GM12892 (cell line): ENCODE measurements around the gene KIF7.

Experiments used
- DNase-seq: peaks from one replicate; pipeline ENCODE4 v3.0.0; 2011; ENCODE audit not compliant: insufficient read length
- FAIRE-seq: peaks from 2 replicates; lab custom pipeline; 2011; peaks lifted over from hg19 to GRCh38; lab: Jason Lieb, UNC
- POLR2A ChIP-seq: IDR thresholded peaks from 2 replicates; pipeline ENCODE4 v1.6.1; 2011; ENCODE audit warnings: low read depth, low read length, control low read depth
- POLR2AphosphoS5 ChIP-seq: IDR thresholded peaks from 2 replicates; pipeline ENCODE4 v1.6.1; 2011; ENCODE audit warnings: low read depth, low read length, control low read depth
- TAF1 ChIP-seq: IDR thresholded peaks from 2 replicates; pipeline ENCODE4 v1.6.1; 2011; ENCODE audit warnings: low read depth, mild to moderate bottlenecking, control low read depth, low read length, borderline replicate concordance

The KIF7 gene

GRCh38 chr15:89656116-89656815, 999 bp upstream of the KIF7 start:
- TF ChIP-seq TAF1 (no peak), POLR2AphosphoS5 (no peak), POLR2A (no peak)
- DNase-seq (no peak), FAIRE-seq (no peak)

- FAIRE-seq (no peak), DNase-seq (no peak)
- TF ChIP-seq TAF1 (no peak), POLR2A (no peak), POLR2AphosphoS5 (no peak)
Measured at GRCh38 chr15:89654301-89654761, 936 bp downstream of the KIF7 start.

DNA sequence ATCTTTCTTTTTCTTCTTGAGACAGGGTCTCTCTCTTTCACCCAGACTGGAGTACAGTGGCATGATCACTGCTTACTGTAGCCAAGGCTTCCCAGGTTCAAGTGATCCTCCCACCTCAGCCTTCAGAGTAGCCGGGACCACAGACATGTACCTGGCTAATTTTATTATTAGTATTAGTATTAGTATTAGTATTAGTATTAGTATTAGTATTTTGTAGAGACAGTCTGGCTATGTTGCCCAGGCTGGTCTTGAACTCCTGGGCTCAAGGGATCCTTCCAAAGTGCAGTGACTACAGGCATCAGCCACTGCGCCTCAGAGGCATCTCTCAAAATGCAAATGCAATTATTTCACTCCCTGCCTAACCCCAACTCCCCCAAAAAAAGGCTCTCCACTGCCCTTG, 1.7 kb downstream of the KIF7 start:
- DNase-seq (no peak), FAIRE-seq (no peak)
- no peak for TF ChIP-seq POLR2AphosphoS5
- no peak for TF ChIP-seq TAF1
- no peak for TF ChIP-seq POLR2A

DNA sequence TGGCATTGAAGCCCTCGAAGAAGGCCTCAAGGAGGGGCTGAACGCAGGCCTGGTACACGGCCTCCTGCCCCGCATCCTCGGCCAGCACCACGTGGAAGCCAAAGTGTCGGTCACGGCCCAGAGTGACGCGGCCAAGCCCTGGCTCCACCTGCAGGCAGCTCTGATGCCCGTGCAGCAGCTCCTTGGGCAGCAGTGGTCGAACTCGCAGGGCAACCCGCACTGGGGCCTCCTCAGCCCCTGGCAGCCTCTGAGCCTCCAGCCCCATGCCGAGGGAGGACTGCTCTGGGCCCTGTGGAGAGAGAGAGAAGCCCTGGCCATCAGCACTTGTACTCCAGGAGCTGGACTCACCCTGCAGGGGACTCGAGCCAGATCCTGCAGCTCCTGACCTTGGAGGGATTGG, 2.6 kb downstream of the KIF7 start:
- DNase-seq, result no peak
- no peak for FAIRE-seq
- TF ChIP-seq TAF1 (no peak), POLR2A (no peak), POLR2AphosphoS5 (no peak)

GRCh38 chr15:89652131-89652530, 3.1 kb downstream of the KIF7 start:
- DNase-seq (no peak), FAIRE-seq (no peak)
- TF ChIP-seq TAF1, result no peak

- FAIRE-seq, result no peak
- DNase-seq, result no peak
- no peak for TF ChIP-seq TAF1
- no peak for TF ChIP-seq POLR2AphosphoS5
- no peak for TF ChIP-seq POLR2A
Measured at GRCh38 chr15:89649716-89650115, 5.6 kb downstream of the KIF7 start.

- FAIRE-seq (no peak), DNase-seq (no peak)
Measured at GRCh38 chr15:89649013-89649625, 6.1 kb downstream of the KIF7 start.

DNA sequence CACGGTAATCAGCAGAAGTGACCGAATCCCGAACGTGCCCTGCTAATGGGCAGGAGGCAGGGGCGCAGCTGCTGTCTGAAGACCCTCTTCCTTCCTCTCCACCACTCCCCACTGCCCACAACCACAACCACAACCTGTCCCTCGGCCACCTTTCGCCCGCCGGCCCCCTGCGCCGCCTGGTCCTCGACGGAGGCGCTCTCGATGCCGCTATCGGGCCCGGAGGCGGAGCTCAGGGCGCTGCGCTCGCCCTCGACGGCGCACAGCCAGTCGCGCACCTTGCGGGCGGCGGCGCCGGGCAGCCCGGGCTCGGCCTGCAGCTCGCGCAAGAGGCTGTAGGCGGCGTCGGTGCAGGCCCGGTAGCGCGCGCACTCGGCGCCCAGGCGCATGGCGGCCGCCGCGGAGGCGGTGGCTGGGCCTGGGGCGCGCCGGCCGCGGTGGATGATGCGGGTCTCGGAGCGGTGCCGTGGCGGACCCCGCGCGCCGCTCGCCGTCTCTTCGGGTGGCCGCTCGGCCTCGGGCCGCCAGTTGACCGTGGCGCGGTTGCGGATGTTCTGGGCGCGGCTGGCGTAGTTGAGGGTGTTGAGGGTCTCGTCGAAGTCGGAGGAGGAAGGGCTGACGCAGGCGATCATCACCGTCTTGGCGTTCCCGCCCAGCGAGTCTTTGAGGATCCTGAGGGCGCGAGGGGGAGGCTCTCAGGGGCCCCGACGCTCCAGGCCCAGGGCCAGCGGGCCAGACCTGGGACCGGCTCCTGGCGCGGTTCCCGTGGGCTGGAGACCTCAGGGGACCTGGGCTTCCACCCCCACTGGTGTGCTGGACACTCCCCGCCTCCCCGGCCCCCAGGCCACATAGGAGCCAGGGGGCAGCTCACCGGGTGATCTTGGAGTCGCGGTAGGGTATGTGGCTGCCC, 6.9 kb downstream of the KIF7 start:
- peak; percentile 7 for DNase-seq
- TF ChIP-seq POLR2AphosphoS5 (no peak), TAF1 (no peak), POLR2A (no peak)
- FAIRE-seq, result no peak

More at GRCh38 chr15:89649013-89649625, 6.1 kb downstream of the KIF7 start:
- TF ChIP-seq POLR2A, result no peak
- TF ChIP-seq POLR2AphosphoS5, result no peak
- no peak for TF ChIP-seq TAF1

GRCh38 chr15:89647191-89647851, 7.9 kb downstream of the KIF7 start:
- TF ChIP-seq POLR2A, result no peak
- no peak for TF ChIP-seq TAF1
- TF ChIP-seq POLR2AphosphoS5, result no peak
- peak; percentile 82 for DNase-seq
- no peak for FAIRE-seq

GRCh38 chr15:89646416-89647141, 8.7 kb downstream of the KIF7 start:
- FAIRE-seq (no peak), DNase-seq (no peak)
- TF ChIP-seq POLR2AphosphoS5 (no peak), TAF1 (no peak), POLR2A (no peak)

DNA sequence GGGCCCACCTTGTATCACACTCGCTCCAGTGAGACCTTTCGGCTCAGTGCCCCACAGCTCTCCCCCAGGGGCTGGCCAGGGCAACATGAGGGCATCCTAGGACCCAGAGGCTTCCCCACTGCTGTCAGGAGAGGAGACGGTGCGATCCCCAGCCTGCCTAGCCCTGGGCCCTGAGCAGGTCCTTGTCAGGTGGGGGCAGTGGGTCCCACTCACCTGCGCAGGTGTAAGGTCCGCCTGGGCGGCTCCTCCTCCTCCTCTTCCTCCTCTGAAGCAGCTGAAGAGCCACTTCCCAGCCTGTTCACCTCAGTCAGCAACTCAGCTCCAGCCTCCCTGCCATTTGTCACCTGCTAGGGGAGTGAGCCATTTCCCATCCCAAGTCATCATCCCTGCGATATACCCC, 9.6 kb downstream of the KIF7 start:
- FAIRE-seq (no peak), DNase-seq (no peak)
- no peak for TF ChIP-seq POLR2A
- TF ChIP-seq TAF1, result no peak
- TF ChIP-seq POLR2AphosphoS5, result no peak
